Duodenal mucosa (tissue), 2 donors: Measurements from ENCODE around the gene LCOR.

Source experiments
- H3K27ac ChIP-seq: one replicate; pipeline ENCODE4 v1.7.0; 2013; ENCODE audit warnings: low read depth, low read length
- H3K27me3 ChIP-seq, 2 donors: one replicate each; pipeline ENCODE4 v1.7.0; 2013; ENCODE audit warnings: low read length in 2 of 2, control low read depth in 1 of 2; ENCODE audit not compliant: insufficient read depth in 2 of 2, control insufficient read depth in 1 of 2
- H3K36me3 ChIP-seq, 2 donors: one replicate each; pipeline ENCODE4 v1.7.0; 2013; ENCODE audit warnings: low read length in 2 of 2, control low read depth in 1 of 2; ENCODE audit not compliant: insufficient read depth in 2 of 2, control insufficient read depth in 1 of 2
- H3K4me1 ChIP-seq, 2 donors: one replicate each; pipeline ENCODE4 v1.7.0; 2013; ENCODE audit warnings: low read length in 2 of 2, control low read depth in 1 of 2; ENCODE audit not compliant: insufficient read depth in 2 of 2, control insufficient read depth in 1 of 2
- H3K4me3 ChIP-seq, 2 donors: one replicate each; pipeline ENCODE4 v1.7.0; 2013; ENCODE audit warnings: low read length in 2 of 2, low read depth in 1 of 2
- H3K9ac ChIP-seq, 2 donors: one replicate each; pipeline ENCODE4 v1.7.0; 2013; ENCODE audit warnings: low read length in 2 of 2, low read depth in 1 of 2
- H3K9me3 ChIP-seq, 2 donors: one replicate each; pipeline ENCODE4 v1.7.0; 2013; ENCODE audit warnings: low read length in 2 of 2, control low read depth in 1 of 2; ENCODE audit not compliant: control insufficient read depth in 1 of 2

Gene LCOR

DNA sequence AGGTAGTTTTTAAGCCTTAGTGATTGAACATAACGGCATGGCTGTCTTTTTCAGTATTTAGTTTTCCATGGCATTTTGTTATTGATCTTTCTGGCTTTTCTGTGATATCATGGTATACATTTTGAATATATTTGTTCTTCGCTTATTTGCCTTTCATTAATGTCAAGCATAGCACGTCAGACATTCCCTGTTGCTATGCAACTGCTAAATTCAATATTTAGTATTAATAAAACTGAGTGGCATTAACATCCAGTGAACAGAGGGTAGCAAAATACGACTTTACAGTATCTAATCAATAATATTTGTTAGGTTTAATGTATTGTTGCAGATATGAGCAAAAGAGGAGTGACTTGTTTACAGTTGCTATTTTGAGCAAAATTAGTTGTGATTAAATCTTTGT is 72.5 kb downstream of the LCOR start:
- H3K36me3 ChIP-seq = peaks cover 0 to 14% of the 10 kb centered on the region in 2 donors
- peaks cover 16% of the 10 kb centered on the region in 2 donors for H3K4me1 ChIP-seq
- H3K9ac ChIP-seq = no peak overlapping the region
- H3K9me3 ChIP-seq = no peaks in the 10 kb centered on the region
- H3K27ac ChIP-seq = no peak overlapping the region
- H3K4me3 ChIP-seq = no peak overlapping the region
- H3K27me3 ChIP-seq = no peaks in the 10 kb centered on the region

DNA sequence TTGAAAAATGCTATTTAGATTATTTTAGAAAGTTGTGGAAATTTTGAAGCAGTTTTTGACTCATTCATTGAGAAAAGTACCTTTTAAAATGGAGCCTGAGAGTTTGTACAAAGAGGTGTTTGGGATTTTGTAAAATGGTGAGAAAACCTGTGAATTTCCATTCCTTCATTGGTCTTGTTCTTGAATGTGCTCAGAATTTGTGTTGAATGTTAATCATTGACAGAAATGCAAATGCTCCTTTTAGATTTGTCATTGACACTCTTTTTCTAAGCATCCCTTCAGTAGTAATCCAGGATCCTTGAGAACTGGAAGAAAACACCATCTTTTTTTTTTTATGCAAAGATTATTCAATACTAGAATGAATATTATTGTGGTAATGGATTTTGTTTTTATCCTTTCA is 74.8 kb downstream of the LCOR start:
- H3K27me3 ChIP-seq = no peaks in the 10 kb centered on the region
- peaks cover 16% of the 10 kb centered on the region in 2 donors for H3K4me1 ChIP-seq
- no peak overlapping the region for H3K4me3 ChIP-seq
- peaks cover 0 to 14% of the 10 kb centered on the region in 2 donors for H3K36me3 ChIP-seq
- no peak overlapping the region for H3K9ac ChIP-seq
- H3K9me3 ChIP-seq = no peaks in the 10 kb centered on the region
- no peak overlapping the region for H3K27ac ChIP-seq

DNA sequence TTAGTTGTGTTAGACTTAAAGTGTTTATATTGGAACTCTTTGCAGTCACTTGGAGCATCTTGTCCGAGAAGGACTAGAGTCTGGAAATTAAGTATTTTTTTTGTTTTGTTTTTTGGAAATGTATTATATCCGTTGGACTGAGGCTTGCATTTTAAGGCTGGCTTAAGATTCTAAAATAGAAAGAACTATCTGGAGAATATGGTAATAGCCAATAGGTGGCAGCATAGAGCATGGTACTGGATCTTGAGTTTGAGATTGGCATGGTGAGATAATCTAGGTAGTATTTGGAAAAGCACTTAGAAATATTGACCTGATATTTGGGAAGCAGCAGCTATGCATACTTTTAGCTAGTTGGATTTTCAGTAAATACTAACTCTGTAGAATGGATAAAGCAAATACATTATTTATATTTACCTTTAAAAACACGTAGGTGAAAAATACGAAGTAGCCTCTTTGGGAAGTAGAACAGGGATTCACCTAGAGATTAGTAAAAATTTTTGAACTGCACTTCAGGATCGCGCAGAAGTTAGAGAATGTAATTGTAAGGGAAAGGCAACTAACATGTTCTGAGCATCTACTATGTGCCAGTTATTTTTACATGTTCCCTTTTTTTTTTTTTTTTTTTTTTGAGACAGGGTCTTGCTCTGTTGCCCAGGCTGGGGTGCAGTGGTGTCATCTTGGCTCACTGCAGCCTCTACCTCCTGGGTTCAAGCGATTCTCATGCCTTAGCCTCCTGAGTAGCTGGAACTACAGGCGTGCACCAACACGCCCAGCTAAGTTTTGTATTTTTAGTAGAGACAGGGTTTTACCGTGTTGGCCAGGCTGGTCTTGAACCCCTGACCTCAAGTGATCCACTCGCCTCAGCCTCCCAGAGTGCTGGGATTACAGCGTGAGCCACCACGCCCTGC is 78.6 kb downstream of the LCOR start:
- H3K27me3 ChIP-seq = no peaks in the 10 kb centered on the region
- H3K36me3 ChIP-seq = peaks cover 4 to 26% of the 10 kb centered on the region in 2 donors
- peaks cover 0 to 4% of the 10 kb centered on the region in 2 donors for H3K4me1 ChIP-seq
- no peaks in the 10 kb centered on the region for H3K9me3 ChIP-seq
- no peak overlapping the region for H3K9ac ChIP-seq
- no peak overlapping the region for H3K4me3 ChIP-seq
- H3K27ac ChIP-seq = no peak overlapping the region

DNA sequence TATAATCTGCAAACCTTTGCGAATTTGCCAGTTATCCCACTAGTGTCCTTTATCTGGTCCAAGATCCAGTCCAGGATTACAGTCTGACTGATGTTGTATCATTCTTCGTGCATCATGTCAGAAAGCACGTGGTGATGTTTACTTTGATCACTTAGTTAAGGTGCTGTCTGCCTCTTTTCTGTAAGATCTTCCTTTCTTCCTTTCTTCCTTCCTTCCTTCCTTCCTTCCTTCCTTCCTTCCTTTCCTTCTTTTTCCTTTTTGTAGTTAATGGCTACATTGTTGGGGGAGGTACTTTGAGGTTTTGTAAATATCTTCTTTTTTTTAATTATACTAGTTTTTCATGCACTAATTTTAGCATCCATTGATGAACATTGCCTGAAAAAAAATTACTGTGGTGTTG is 80.3 kb downstream of the LCOR start:
- H3K9me3 ChIP-seq = no peaks in the 10 kb centered on the region
- H3K27me3 ChIP-seq = no peaks in the 10 kb centered on the region
- H3K9ac ChIP-seq = no peak overlapping the region
- peaks cover 4 to 26% of the 10 kb centered on the region in 2 donors for H3K36me3 ChIP-seq
- H3K4me3 ChIP-seq = no peak overlapping the region
- no peaks in the 10 kb centered on the region for H3K4me1 ChIP-seq
- no peak overlapping the region for H3K27ac ChIP-seq

DNA sequence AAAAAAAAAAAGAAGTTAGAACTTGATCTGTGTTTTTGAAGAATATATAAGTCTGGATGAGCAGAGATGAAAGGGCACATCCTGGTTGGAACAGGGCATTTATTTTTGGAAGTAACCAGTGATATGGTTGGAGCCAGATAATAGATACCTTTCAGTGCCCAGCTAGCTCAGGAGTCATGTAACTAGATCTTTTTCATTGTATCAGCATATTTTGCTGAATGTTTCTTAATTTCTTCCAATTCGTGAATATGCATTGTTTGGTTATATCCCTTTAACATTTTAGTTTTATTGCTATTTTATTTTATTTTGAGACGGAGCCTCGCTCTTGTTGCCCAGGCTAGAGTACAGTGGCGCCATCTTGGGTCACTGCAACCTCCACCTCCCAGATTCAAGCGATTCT is 81.8 kb downstream of the LCOR start:
- no peak overlapping the region for H3K4me3 ChIP-seq
- no peaks in the 10 kb centered on the region for H3K27me3 ChIP-seq
- H3K9ac ChIP-seq = no peak overlapping the region
- peaks cover 4 to 19% of the 10 kb centered on the region in 2 donors for H3K36me3 ChIP-seq
- no peak overlapping the region for H3K27ac ChIP-seq
- H3K9me3 ChIP-seq = no peaks in the 10 kb centered on the region
- H3K4me1 ChIP-seq = no peaks in the 10 kb centered on the region

DNA sequence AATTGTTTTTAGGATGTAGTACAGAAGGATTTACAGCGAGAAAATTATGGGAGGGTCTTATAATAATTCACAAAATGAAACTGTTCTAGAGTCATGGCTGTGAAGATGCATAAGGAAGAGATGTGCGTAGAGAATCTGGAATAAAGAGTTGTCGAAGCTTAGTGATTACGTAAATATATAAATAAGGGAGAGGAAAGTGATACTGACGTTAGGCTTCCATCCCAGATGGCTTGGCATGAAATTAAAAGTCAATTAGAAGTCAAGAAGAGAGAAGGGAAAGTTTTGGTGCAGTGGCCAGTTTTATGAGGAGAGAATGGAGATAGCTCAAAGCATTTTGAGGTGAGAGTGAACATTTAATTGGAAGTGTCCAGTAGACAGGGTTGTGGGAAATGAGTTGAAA is 85.5 kb downstream of the LCOR start:
- Histone ChIP-seq H3K27me3 (no peaks in the 10 kb centered on the region), H3K9me3 (no peaks in the 10 kb centered on the region), H3K27ac (no peak overlapping the region)

DNA sequence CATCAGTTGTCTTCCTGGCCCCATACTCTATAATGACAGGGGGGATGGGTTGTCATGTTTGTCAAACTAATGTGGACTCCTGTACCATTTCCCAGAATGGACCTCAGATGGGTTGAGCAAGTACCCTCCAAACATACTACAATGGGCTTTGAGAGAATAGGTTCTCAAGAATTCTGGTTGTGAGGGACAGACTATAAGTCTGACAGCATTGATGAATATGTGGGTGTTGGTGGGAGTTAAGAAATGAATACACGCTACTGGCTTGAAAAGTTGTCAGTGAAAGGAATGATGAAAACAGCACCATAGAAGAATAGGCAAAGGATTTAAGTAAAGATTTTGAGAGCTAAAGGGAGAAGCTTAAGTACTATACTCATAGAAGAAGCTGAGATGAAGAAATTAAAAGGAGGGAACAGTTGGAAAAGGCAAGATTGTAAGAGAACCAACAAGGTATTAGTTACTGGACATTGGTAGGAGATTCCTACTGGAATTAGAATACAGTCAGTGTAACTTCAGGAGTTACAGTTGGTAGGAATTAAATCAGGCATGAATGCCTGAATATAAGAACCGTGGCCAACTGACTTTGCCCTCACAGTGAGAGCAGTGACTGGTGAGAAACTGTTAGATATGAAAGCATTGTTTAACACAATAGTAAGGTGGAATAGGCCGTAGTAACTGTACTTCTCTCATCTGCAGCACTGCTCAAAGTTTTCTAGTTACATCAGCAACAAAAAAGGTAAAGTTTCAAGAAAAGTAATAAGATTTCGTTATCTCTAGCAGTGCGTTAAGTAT is 86.3 kb downstream of the LCOR start:
- Histone ChIP-seq H3K27ac (no peak overlapping the region), H3K36me3 (peaks cover 4 to 12% of the 10 kb centered on the region in 2 donors), H3K27me3 (no peaks in the 10 kb centered on the region), H3K4me1 (no peaks in the 10 kb centered on the region), H3K9ac (no peak overlapping the region), H3K4me3 (no peak overlapping the region), H3K9me3 (no peaks in the 10 kb centered on the region)

More for the DNA sequence above, 85.5 kb downstream of the LCOR start:
- H3K4me3 ChIP-seq = no peak overlapping the region
- peaks cover 4 to 12% of the 10 kb centered on the region in 2 donors for H3K36me3 ChIP-seq
- no peaks in the 10 kb centered on the region for H3K4me1 ChIP-seq
- H3K9ac ChIP-seq = no peak overlapping the region

DNA sequence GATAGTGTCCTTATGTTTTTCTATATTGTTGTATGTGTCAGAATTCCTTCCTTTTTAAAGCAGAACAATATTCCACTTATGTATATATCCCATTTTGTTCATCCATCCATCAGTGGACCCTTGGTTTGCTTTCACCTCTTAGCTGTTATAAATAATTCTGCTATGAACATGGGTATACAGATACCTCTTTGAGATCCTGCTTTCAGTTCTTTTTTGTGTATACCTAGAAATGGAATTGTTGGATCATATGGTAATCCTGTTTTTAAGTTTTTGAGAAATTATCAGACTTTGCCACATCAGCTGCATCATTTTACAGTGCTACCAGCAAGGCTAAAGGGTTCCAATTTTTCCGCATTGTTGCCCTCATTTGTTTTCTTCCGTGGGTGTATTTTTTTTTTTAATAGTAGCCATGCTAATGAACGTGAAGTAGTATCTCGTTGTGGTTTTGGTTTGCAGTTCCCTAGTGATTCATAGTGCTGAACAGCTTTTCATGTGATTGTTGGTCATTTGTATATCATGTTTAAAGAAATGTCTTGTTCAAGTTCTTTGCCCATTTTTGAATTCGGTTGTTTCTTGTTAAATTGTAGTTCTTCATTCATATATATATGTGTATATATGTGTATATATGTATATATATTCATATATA is 87.8 kb downstream of the LCOR start:
- Histone ChIP-seq H3K9me3 (no peaks in the 10 kb centered on the region), H3K36me3 (peaks cover 0 to 5% of the 10 kb centered on the region in 2 donors), H3K4me1 (no peaks in the 10 kb centered on the region), H3K4me3 (no peak overlapping the region), H3K27me3 (no peaks in the 10 kb centered on the region), H3K27ac (no peak overlapping the region), H3K9ac (no peak overlapping the region)

DNA sequence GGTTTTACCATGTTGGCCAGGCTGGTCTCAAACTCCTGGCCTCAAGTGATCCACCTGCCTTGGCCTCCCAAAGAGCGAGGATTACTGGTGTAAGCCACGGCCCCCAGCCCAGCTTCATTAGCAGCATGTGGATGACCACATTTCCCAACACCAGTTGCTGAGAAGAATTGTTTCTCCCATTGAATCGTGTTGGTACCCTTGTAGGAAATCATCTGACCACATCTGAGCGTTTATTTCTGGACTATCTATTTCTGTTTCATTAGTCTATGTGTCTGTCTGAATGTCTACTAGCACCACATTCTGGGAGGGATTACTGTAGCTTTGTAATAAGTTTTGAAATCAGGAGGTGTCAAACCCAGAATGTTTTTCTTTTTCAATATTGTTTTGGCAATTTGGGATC is 89.6 kb downstream of the LCOR start:
- no peaks in the 10 kb centered on the region for H3K27me3 ChIP-seq
- H3K4me3 ChIP-seq = no peak overlapping the region
- H3K36me3 ChIP-seq = peaks cover 2 to 3% of the 10 kb centered on the region in 2 donors
- no peak overlapping the region for H3K27ac ChIP-seq
- no peak overlapping the region for H3K9ac ChIP-seq
- H3K4me1 ChIP-seq = no peaks in the 10 kb centered on the region
- no peaks in the 10 kb centered on the region for H3K9me3 ChIP-seq
